WI38 (cell line): ENCODE results near the gene IL1RAPL2.

ENCODE experiments used
- H3K4me3 ChIP-seq: 2 replicates; pipeline ENCODE4 v1.5.1; 2011; ENCODE audit warnings: low read depth, mild to moderate bottlenecking, control low read depth, low read length
- TF ChIP-seq, protein P1 (sequence below): IDR thresholded peaks from 2 replicates; pipeline ENCODE4 v1.5.1; 2012; ENCODE audit warnings: low read depth, mild to moderate bottlenecking, control low read depth, low read length

IL1RAPL2 gene

GRCh38 chrX:105302246-105302645 lies 736.2 kb downstream of the IL1RAPL2 start:
- TF ChIP-seq, protein P1, sequence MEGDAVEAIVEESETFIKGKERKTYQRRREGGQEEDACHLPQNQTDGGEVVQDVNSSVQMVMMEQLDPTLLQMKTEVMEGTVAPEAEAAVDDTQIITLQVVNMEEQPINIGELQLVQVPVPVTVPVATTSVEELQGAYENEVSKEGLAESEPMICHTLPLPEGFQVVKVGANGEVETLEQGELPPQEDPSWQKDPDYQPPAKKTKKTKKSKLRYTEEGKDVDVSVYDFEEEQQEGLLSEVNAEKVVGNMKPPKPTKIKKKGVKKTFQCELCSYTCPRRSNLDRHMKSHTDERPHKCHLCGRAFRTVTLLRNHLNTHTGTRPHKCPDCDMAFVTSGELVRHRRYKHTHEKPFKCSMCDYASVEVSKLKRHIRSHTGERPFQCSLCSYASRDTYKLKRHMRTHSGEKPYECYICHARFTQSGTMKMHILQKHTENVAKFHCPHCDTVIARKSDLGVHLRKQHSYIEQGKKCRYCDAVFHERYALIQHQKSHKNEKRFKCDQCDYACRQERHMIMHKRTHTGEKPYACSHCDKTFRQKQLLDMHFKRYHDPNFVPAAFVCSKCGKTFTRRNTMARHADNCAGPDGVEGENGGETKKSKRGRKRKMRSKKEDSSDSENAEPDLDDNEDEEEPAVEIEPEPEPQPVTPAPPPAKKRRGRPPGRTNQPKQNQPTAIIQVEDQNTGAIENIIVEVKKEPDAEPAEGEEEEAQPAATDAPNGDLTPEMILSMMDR = no peak
- H3K4me3 ChIP-seq = no peak overlapping the region

DNA sequence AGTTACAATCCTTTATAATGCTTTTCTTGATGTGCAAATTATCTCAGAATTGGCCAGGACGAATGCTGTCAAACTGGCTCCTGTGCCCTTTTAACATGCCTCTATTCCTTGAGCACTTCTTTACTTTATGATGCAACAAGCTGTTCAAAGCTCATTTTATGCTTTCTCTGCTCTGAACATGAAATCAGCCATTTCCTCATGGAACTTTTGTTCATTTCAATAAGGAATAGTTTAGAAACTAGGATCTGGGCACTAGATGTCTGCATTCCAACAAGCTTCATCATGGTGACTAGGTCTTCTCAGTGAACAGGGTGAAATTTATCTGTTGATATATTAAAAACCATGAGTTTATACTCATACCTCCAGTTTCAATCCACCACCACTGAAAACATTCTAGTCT lies 741.8 kb downstream of the IL1RAPL2 start:
- TF ChIP-seq, protein P1 = no peak
- no peak overlapping the region for H3K4me3 ChIP-seq

GRCh38 chrX:105313596-105313995 lies 747.6 kb downstream of the IL1RAPL2 start:
- no peak overlapping the region for H3K4me3 ChIP-seq
- TF ChIP-seq, protein P1 = no peak

DNA sequence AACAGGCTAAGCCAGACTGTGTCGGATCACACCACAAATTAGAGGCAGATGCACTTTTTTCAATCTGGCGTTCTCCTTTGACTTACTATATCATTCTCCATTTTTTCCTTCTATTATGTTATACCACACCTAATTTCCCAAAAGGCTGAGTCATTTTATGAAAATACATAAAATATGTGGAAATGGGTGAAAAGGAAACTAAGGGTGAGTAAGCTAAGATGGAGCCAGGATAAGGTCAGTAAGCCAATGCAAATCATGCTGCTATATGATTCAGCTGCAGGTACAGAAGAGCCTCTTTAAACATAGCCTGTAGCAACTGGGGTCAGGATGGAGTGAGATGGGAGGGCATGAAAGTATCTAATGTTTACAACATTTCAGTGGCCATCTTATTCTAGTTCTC lies 748.5 kb downstream of the IL1RAPL2 start:
- no peak overlapping the region for H3K4me3 ChIP-seq
- TF ChIP-seq, protein P1 = no peak

- no peak overlapping the region for H3K4me3 ChIP-seq
Measured at GRCh38 chrX:105315248-105315647, 749.2 kb downstream of the IL1RAPL2 start.

DNA sequence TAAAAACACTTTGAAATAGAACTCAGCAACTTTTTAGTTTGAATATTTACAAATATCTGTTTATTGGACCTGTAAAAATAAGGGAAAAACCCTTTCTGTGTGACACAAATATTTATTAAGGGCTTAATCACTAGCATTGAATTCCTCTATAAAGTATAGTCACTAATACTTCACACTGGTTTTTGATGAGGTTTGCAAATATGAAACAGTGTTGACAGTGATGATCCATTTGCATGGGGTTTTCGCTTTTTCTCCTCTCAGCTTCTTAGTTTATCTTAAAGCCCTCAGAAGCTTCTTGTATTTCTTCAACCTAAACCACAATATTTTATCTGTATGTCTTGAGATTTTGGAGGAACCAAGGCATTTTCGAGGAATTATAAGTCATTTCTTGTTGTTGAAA lies 751.1 kb downstream of the IL1RAPL2 start:
- no peak overlapping the region for H3K4me3 ChIP-seq
- TF ChIP-seq, protein P1 = no peak

More at GRCh38 chrX:105315248-105315647, 749.2 kb downstream of the IL1RAPL2 start:
- TF ChIP-seq, protein P1 = no peak

- TF ChIP-seq, protein P1 = no peak
- no peak overlapping the region for H3K4me3 ChIP-seq
Measured at GRCh38 chrX:105323928-105324327, 757.9 kb downstream of the IL1RAPL2 start.
